GM12878 (cell line): ENCODE results near the gene AUNIP. TPM values are rescaled to one million over a fixed set of nuclear protein-coding genes. Genes with fewer than 3 reads are reported as not detected.

ENCODE experiments used
- ATAC-seq: fragments of 200-7000 bp; cut with Tn5 transposase; 3 replicates; pipeline ENCODE4 v1.9.1; 2020; ENCODE audit warnings: mild to moderate bottlenecking, moderate library complexity
- BruUV-seq: library from RNA; stranded (reverse); fragments of 400-500 nt; replicated peaks from 2 replicates; lab custom pipeline; 2021; lab: Mats Ljungman, UMichigan
- CTCF ChIA-PET: fragments of 300-600 bp; sonication (Branson Sonifier 250); formaldehyde crosslinking; extraction: SDS; loops from one replicate; lab custom pipeline; 2021; ENCODE audit warnings: inconsistent platforms; lab: Yijun Ruan, JAX
- POLR2A ChIA-PET: fragments of 350-600 bp; formaldehyde crosslinking; extraction: SDS; loops from one replicate; lab custom pipeline; 2021; ENCODE audit warnings: inconsistent platforms; lab: Charles Lee
- RAD21 ChIA-PET: fragments of 300-600 bp; sonication (Branson Sonifier 250); formaldehyde crosslinking; loops from one replicate; lab custom pipeline; 2023; ENCODE audit warnings: antibody characterized with exemption; ENCODE audit not compliant: unreplicated experiment; lab: Charles Lee
- SMC1A ChIA-PET: fragments of 300-600 bp; sonication (Branson Sonifier 250); formaldehyde crosslinking; loops from one replicate; lab custom pipeline; 2023; ENCODE audit not compliant: unreplicated experiment, uncharacterized antibody; lab: Charles Lee
- DNase-seq: peaks from one replicate; pipeline ENCODE4 v3.0.0-alpha.2; 2011; ENCODE audit warnings: low read depth, low spot score
- FAIRE-seq: peaks from 3 replicates; lab custom pipeline; 2011; peaks lifted over from hg19 to GRCh38; lab: Jason Lieb, UNC
- H2AFZ ChIP-seq: 2 replicates; pipeline ENCODE4 v1.6.0; 2011; ENCODE audit warnings: low read depth, low read length, control low read depth; ENCODE audit not compliant: control insufficient read depth
- H3K27ac ChIP-seq: 2 replicates; pipeline ENCODE4 v1.5.1; 2011; ENCODE audit warnings: control low read depth; ENCODE audit not compliant: control insufficient read depth, insufficient read depth
- H3K27me3 ChIP-seq, 2 experiments: replicated peaks in 1 of 2; 2 replicates each; pipeline versions ENCODE4 v1.6.0 to v1.6.1; 2011; ENCODE audit warnings: low read length in 1 of 2; ENCODE audit not compliant: control insufficient read depth in 2 of 2, insufficient read depth in 2 of 2
- H3K36me3 ChIP-seq, 2 experiments: 2 replicates each; pipeline ENCODE4 v1.5.1; 2011; ENCODE audit warnings: low read length in 1 of 2; ENCODE audit not compliant: control insufficient read depth in 2 of 2, insufficient read depth in 2 of 2
- H3K4me1 ChIP-seq: 2 replicates; pipeline ENCODE4 v1.6.1; 2011; ENCODE audit warnings: mild to moderate bottlenecking, low read length, moderate library complexity, mixed read lengths; ENCODE audit not compliant: control insufficient read depth, insufficient read depth
- H3K4me2 ChIP-seq: 2 replicates; pipeline ENCODE4 v1.6.0; 2011; ENCODE audit warnings: control low read depth; ENCODE audit not compliant: control insufficient read depth, insufficient read depth
- H3K4me3 ChIP-seq: fragments of 200-600 bp; sonication (generic); 2 replicates; pipeline ENCODE4 v1.5.1; 2016
- H3K79me2 ChIP-seq: 2 replicates; pipeline ENCODE4 v1.6.0; 2011; ENCODE audit warnings: low read length; ENCODE audit not compliant: control insufficient read depth, insufficient read depth
- H3K9ac ChIP-seq: 2 replicates; pipeline ENCODE4 v1.8.0; 2011; ENCODE audit warnings: low read length, control low read depth, mixed read lengths; ENCODE audit not compliant: control insufficient read depth, insufficient read depth
- H3K9me3 ChIP-seq: replicated peaks from 3 replicates; pipeline ENCODE4 v1.5.1; 2011; ENCODE audit warnings: mild to moderate bottlenecking, low read length; ENCODE audit not compliant: control insufficient read depth, insufficient read depth
- H4K20me1 ChIP-seq: 2 replicates; pipeline ENCODE4 v1.6.0; 2011; ENCODE audit not compliant: control insufficient read depth, insufficient read depth
- CEBPZ ChIP-seq: fragments of 150-350 bp; IDR thresholded peaks from 2 replicates; pipeline ENCODE4 v1.6.1; 2016; ENCODE audit warnings: low read depth, low read length
- FOXM1 ChIP-seq: IDR thresholded peaks from 2 replicates; pipeline ENCODE4 v1.6.1; 2012; ENCODE audit warnings: low read depth, mild to moderate bottlenecking, inconsistent platforms, low read length, moderate library complexity
- GABPA ChIP-seq: IDR thresholded peaks from 2 replicates; pipeline ENCODE4 v1.6.1; 2014; ENCODE audit warnings: antibody characterized with exemption, low read depth, mild to moderate bottlenecking, inconsistent platforms
- GATAD2B ChIP-seq: fragments of 450-650 bp; conservative IDR thresholded peaks from 2 replicates; pipeline ENCODE4 v1.6.1; 2017; ENCODE audit warnings: low read depth, mild to moderate bottlenecking, moderate library complexity
- HDAC6 ChIP-seq: fragments of 200-600 bp; sonication (generic); IDR thresholded peaks from one replicate; pipeline ENCODE4 v1.8.0; 2017; ENCODE audit warnings: antibody characterized with exemption; ENCODE audit not compliant: unreplicated experiment
- IRF4 ChIP-seq: IDR thresholded peaks from 2 replicates; pipeline ENCODE4 v1.6.1; 2011; ENCODE audit warnings: low read depth, low read length
- SP1 ChIP-seq: IDR thresholded peaks from one replicate; pipeline ENCODE4 v1.6.1; 2011; ENCODE audit warnings: low read depth, low read length
- TCF3 ChIP-seq: IDR thresholded peaks from 2 replicates; pipeline ENCODE4 v1.6.1; 2012; ENCODE audit warnings: low read depth, mild to moderate bottlenecking, low read length, borderline replicate concordance; ENCODE audit not compliant: insufficient read depth
- USF1 ChIP-seq: IDR thresholded peaks from 2 replicates; pipeline ENCODE4 v1.6.1; 2011; ENCODE audit warnings: borderline replicate concordance, low read depth, mild to moderate bottlenecking, moderate library complexity, mixed read lengths, low read length; ENCODE audit not compliant: insufficient read depth; ENCODE audit errors: extremely low read length
- ZNF217 ChIP-seq: fragments of 450-650 bp; IDR thresholded peaks from 2 replicates; pipeline ENCODE4 v1.6.1; 2017; ENCODE audit warnings: antibody characterized with exemption, mild to moderate bottlenecking
- WGBS: methylation state at CpG from one replicate; pipeline ENCODE4 v1.1.6; 2016; ENCODE audit warnings: low lambda C conversion rate; ENCODE audit not compliant: insufficient replicate concordance, insufficient coverage; ENCODE audit errors: missing lambda C conversion rate; 5-methylcytosine and 5-hydroxymethylcytosine counted together
- in situ Hi-C: fragments of 300-500 bp; cut with MboI; formaldehyde crosslinking; loops from 9 replicates; pipeline ENCODE4 v1.14.3; 2018; ENCODE audit warnings: mixed read lengths
- intact Hi-C: fragments of 100-400 bp; cut with micrococcal nuclease; formaldehyde crosslinking; loops from one replicate; pipeline ENCODE4 v1.14.2; 2022; ENCODE audit not compliant: unreplicated experiment
- polyA plus RNA-seq, 11 experiments: library from polyadenylated mRNA; depleted of rRNA in 4 of 11; unstranded in 6 of 11; stranded (reverse) in 5 of 11; fragments of >200 nt; fragmentation: Nextera tagmentation in 4 of 11; fragmentation: Illumina TruSeq in 1 of 11; extraction: Ambion mirVana in 4 of 11; extraction: Trizol in 1 of 11; gene quantifications; 1 replicate in 1 of 11; 2 replicates in 10 of 11; pipeline versions ENCODE4 v1.2.1 to v1.2.3, GENCODE V29; 2011 to 2016; ENCODE audit warnings: inconsistent platforms in 2 of 11, missing spikeins in 2 of 11, low read depth in 1 of 11
- total RNA-seq, 4 experiments: library from RNA; depleted of rRNA in 3 of 4; stranded (reverse); fragments of >200 nt in 3 of 4; fragmentation: Illumina TruSeq in 1 of 4; extraction: Trizol in 1 of 4; gene quantifications; 2 replicates each; pipeline versions ENCODE4 v1.2.1 to v1.2.3, GENCODE V29; 2013 to 2021
- TF ChIP-seq, protein P1 (sequence below): fragments of 450-650 bp; IDR thresholded peaks from 2 replicates; pipeline ENCODE4 v1.6.1; 2016; ENCODE audit warnings: mild to moderate bottlenecking, moderate library complexity, borderline replicate concordance
- TF ChIP-seq, protein P2 (sequence below): IDR thresholded peaks from 2 replicates; pipeline ENCODE4 v1.6.1; 2012; ENCODE audit warnings: low read length, inconsistent platforms

Gene AUNIP
- total and polyA plus RNA-seq, 10 of the 15 experiments (the other 5 are each of a cell fraction or from before 2014, with no cell fraction given) = 3.9 to 20.0 (median 12.7) TPM

DNA sequence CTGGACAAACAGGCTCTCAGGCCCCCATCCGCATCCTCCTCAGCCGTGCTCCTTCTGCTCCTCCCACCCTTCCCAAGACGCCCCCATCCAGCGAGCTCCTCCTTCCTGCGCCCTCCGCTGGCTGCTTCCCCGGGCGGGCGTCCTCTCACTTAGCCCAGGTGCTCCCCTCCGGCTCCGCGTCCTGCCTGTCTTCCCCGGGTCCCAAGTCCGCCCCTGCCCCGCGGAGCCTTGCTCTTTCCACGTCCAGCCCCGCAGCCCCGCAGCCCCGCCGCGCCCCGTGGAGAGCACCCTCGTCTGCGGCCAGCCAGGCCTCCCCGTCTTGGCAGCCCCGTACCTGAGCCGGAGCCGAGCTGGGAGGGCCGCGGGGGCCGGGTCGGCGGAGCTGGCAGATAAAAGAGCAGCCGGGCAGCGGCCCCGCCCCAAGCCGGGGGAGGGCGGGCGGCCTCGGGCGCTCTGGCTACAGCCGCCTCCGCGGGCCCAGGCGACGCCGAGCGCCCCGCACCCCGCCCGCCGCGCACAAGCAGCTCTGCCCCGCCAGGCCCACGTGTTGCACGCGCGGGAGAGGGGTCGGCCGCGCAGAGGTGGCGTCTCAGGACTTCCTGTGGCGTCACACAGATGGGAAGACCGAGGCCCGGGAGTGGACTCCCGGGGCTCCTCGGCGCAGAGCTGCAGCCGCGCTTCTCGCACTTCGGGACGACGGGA is 16.0 kb upstream of the AUNIP start, which contains the start of gene PAQR7:
TSS of gene PAQR7 (minus strand) at position 555 of the 702 bp plus-strand sequence. CDS start 11,869 bp downstream, outside the sequence.
- DNase-seq (no peak), ATAC-seq (peak; percentile 86), FAIRE-seq (no peak)
- CTCF ChIA-PET = interaction anchor here (1.0 to 3.1 kb wide), 6 partner anchors 11 to 122 kb away, joined by 3 to 25 read pairs (median 7); partner anchors contain the start of gene PAFAH2
- Histone ChIP-seq H3K27ac (peak within 1 kb of the TSS; percentile 27), H2AFZ (peak within 1 kb of the TSS; percentile 81), H3K9me3 (no peaks in the 10 kb centered on the region), H3K36me3 (no peaks in the 10 kb centered on the region), H3K79me2 (peaks cover 9% of the 10 kb centered on the region), H4K20me1 (no peaks in the 10 kb centered on the region), H3K4me3 (peak within 1 kb of the TSS; percentile 76), H3K4me1 (peaks cover 34% of the 10 kb centered on the region), H3K27me3 (no peaks in the 10 kb centered on the region; a peak in 1 of 4 replicates), H3K9ac (peak within 1 kb of the TSS; percentile 76), H3K4me2 (peak within 1 kb of the TSS; percentile 92)
- intact Hi-C loops = no loop called here
- SMC1A ChIA-PET = interaction anchor here (0.7 to 2.7 kb wide), 12 partner anchors 9 to 419 kb away, joined by 3 to 8 read pairs (median 4); partner anchors contain the start of genes MTFR1L and PAFAH2
- RAD21 ChIA-PET = interaction anchor here (0.9 to 2.0 kb wide), 7 partner anchors 17 to 122 kb away, joined by 3 to 13 read pairs (median 7); partner anchors contain the start of genes MTFR1L and PAFAH2
- BruUV-seq = no TSS peak
- in situ Hi-C loops = no loop called here
- POLR2A ChIA-PET = interaction anchor here (0.7 to 3.6 kb wide), 4 partner anchors 15 to 122 kb away, joined by 3 to 26 read pairs (median 8); partner anchors contain the start of genes AUNIP and PAFAH2
- WGBS = 2% methylated on average over 60 of the region's 75 CpGs
- TF ChIP-seq, protein P1, sequence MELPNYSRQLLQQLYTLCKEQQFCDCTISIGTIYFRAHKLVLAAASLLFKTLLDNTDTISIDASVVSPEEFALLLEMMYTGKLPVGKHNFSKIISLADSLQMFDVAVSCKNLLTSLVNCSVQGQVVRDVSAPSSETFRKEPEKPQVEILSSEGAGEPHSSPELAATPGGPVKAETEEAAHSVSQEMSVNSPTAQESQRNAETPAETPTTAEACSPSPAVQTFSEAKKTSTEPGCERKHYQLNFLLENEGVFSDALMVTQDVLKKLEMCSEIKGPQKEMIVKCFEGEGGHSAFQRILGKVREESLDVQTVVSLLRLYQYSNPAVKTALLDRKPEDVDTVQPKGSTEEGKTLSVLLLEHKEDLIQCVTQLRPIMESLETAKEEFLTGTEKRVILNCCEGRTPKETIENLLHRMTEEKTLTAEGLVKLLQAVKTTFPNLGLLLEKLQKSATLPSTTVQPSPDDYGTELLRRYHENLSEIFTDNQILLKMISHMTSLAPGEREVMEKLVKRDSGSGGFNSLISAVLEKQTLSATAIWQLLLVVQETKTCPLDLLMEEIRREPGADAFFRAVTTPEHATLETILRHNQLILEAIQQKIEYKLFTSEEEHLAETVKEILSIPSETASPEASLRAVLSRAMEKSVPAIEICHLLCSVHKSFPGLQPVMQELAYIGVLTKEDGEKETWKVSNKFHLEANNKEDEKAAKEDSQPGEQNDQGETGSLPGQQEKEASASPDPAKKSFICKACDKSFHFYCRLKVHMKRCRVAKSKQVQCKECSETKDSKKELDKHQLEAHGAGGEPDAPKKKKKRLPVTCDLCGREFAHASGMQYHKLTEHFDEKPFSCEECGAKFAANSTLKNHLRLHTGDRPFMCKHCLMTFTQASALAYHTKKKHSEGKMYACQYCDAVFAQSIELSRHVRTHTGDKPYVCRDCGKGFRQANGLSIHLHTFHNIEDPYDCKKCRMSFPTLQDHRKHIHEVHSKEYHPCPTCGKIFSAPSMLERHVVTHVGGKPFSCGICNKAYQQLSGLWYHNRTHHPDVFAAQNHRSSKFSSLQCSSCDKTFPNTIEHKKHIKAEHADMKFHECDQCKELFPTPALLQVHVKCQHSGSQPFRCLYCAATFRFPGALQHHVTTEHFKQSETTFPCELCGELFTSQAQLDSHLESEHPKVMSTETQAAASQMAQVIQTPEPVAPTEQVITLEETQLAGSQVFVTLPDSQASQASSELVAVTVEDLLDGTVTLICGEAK = no peak
- TF ChIP-seq IRF4 (no peak), HDAC6 (no peak), GATAD2B (peak; percentile 71), TCF3 (0 out of 2 replicates have a peak, but pooled peaks have one; percentile 8), CEBPZ (no peak), GABPA (no peak), ZNF217 (0 out of 2 replicates have a peak, but pooled peaks have one; percentile 25), SP1 (no peak), FOXM1 (no peak), USF1 (peak; percentile 73)
- TF ChIP-seq, protein P2, sequence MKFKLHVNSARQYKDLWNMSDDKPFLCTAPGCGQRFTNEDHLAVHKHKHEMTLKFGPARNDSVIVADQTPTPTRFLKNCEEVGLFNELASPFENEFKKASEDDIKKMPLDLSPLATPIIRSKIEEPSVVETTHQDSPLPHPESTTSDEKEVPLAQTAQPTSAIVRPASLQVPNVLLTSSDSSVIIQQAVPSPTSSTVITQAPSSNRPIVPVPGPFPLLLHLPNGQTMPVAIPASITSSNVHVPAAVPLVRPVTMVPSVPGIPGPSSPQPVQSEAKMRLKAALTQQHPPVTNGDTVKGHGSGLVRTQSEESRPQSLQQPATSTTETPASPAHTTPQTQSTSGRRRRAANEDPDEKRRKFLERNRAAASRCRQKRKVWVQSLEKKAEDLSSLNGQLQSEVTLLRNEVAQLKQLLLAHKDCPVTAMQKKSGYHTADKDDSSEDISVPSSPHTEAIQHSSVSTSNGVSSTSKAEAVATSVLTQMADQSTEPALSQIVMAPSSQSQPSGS = no peak
